GM12873 (cell line): Measurements from ENCODE around the gene ABCA2.

ENCODE experiments used
- TF ChIP-seq, protein P1 (sequence below): IDR thresholded peaks from 2 replicates; pipeline ENCODE4 v1.5.1; 2012; ENCODE audit warnings: low read depth, mild to moderate bottlenecking, moderate library complexity, low read length, control low read depth; ENCODE audit not compliant: insufficient read depth; ENCODE audit errors: missing control alignments

The ABCA2 gene

DNA sequence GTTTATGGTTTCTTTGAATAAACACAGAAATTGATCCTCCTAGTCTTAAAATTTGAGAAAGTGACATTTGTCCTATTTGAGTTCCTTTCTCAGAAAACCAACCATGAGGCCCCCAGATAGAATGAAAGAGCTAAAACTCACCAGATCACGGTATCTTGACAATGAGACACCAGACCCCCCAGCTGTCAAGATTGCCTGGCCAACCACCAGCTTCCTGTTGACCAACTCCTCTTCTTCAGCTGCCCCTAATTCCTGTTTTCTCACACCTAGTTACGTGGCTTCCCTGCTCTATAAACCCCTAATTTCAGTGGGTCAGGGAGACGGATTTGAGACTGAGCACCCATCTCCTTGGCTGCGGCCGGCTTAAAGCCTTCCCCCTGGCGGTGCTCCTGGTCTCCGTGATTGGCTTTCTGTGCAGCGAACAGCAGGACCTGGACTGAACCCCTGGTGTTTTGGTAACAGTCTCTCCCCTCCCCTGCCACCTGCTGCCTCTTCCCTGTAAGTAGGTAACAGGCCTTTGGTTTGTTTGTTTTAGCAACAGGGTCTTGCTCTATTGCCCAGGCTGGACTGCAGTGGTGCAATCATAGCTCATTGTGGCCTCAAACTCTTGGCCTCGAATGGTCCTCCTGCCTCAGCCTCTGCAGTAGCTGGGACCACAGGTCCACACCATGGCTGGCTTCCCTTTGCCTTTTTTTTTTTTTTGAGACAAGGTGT, 30.6 kb upstream of the ABCA2 start:
- TF ChIP-seq, protein P1, sequence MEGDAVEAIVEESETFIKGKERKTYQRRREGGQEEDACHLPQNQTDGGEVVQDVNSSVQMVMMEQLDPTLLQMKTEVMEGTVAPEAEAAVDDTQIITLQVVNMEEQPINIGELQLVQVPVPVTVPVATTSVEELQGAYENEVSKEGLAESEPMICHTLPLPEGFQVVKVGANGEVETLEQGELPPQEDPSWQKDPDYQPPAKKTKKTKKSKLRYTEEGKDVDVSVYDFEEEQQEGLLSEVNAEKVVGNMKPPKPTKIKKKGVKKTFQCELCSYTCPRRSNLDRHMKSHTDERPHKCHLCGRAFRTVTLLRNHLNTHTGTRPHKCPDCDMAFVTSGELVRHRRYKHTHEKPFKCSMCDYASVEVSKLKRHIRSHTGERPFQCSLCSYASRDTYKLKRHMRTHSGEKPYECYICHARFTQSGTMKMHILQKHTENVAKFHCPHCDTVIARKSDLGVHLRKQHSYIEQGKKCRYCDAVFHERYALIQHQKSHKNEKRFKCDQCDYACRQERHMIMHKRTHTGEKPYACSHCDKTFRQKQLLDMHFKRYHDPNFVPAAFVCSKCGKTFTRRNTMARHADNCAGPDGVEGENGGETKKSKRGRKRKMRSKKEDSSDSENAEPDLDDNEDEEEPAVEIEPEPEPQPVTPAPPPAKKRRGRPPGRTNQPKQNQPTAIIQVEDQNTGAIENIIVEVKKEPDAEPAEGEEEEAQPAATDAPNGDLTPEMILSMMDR = no peak

DNA sequence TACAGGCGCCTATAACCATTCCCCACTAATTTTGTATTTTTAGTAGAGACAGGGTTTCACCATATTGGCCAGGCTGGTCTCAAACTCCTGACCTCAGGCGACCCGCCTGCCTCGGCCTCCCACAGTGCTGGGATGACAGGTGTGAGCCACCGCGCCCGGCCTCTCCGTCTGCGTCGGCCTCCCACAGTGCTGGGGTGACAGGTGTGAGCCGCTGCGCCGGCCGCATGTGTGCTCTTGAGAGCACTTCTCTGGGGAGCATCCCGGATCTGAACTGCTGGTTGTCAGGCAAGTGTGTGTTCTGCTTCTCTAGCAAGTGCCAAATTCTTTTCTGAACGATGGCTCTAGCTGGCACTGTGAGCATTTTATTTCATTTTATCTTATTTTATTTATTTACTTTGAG, 29.5 kb upstream of the ABCA2 start:
- TF ChIP-seq, protein P1 = no peak

DNA sequence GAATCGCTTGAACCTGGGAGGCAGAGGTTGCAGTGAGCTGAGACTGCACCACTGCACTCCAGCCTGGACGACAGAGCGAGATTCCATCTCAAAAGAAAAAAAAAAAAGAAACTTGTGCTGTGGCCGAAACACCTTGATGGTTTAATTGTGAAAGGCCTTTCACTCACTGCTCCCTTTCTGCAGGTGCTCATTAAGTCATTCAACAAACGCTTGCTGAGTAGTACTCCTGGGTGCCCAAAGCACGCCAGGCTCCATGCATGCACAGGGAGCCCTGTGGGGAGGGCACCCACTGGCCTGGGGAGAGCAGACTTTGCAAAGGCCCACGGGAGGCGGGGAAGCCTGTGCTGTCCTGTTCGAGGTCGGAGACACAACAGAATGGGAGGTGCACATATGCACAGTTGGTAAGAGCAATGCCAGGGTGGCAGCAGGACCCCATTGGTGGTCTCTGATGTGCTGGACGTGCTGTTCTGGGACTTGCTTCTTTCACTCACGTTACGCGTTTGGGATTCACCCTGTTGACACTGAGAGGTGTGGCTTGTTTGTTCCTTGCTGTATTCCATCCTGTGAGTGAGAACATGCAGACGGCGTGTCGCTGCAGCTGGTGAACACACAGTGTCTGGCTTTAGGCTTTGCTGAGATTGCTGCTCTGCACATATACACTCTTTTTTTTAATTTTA, 28.8 kb upstream of the ABCA2 start:
- TF ChIP-seq, protein P1 = no peak

DNA sequence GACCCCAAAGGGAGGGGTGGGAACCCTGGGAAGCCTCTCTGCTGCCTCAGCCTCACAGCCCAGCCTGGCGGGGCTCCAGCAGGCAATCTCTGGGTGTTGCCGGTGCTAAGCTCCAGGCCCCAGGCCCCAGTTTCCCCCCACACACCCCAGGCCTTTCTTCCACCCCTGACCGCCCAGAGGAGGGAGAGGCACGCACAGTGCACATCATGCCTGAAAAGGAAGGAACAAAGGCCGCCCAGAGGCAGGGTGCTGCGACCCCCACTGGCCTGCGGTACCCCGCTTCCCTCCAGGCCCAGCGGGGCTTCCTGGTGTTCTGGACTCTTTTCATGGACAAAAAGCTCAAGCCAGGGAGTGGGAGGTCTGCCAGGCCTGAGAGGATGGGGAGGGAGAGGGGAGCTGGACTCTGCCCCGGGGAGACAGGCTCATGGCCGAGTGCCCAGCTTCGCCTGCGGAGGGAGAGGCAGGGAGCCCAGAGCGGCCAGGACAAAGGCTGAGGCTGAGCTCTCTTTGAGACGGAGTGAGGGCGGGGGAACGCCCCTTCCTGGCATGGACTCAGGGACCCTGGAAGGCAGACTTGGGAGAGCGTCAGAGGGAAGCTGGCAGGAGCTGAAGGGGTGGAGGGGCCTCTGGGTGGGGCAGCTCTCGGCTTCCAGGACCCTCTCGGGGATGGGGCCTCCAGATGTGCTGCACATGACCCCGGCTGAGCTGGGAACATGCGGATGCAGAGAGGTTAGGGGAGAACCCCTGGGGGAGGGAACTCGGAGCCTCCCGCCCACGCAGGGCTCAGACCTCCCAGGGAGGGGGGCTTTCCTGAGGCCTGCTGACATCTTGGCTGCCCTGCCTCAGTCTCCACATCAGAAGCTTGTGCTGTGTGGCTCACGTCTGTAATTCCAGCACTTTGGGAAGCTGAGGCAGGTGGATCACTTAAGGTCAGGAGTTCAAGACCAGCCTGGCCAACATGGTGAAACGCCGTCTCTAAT, 27.6 kb upstream of the ABCA2 start:
- TF ChIP-seq, protein P1 = no peak

DNA sequence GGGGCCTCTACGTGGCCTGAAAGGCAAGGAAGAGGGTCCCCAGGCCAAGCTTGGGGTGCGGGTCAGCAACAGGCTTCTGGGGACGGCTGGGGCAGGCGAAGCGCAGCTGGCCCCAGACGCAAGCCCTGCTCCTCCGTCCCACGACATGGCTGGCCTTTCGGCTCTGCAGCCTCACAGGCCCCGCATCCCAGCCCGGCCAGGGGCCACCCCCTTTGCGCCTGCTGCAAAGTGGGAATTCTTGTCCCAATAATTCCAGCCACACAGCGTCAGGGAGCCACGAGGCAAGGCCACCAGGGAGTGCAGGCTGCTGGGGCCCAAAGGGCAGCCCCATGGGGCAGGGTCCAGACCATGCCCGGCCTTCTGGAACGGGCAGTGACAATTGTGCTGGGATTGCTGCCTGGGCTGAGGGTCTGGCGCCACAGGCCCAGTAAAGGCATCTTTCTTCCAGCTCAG, 26.9 kb upstream of the ABCA2 start:
- TF ChIP-seq, protein P1 = no peak

DNA sequence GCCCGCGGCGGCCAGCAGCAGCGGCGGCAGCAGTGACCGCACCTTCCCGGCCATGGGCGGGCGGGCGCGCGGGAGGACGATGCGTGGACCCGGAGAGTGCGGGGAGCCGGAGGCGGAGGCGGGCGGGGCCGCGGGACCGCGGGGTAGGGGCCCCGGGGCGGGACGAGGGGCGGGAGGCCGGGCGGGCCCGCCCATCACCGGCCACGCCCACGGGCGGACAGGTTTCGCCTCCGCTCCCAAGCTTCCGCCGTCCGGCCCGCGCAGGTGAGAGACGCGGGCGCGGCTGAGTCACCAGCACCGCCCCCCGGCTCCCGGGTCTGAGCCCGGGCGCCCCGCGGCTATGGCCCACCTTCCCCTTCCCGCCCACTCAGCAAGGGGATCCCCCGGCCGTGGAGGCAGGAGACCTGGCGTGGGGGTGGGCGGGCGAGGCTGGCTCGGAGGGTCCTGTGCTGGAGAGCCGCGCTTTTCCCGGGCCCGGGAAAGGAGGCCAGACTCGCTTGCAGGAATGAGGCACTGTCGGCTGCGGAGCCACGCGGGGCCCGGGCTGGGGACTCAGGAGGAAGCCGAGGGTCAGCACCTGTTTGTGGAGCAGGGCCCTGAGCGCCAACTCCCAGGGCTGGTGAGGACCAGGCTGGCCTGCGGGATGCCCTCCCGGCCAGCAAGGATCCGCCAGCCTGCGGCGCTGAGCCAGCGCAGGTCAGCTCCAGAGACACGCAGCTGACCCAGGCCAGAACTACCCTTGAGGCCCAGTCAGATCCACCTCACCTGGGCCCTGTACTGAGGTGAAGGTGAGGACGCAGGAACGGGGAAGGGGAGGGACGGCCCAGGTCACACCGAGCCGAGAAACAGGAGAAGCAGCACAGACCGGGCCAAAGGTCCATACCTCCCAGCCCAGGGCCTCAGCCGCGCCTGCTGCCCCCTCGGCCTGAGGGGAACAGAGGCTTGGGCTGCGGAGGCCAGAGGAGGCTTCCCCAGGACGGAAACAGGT, 26.2 kb upstream of the ABCA2 start, which contains the start of gene ENTPD2:
TSS of gene ENTPD2 (minus strand) at position 118 of the 988 bp plus-strand sequence. CDS start at position 54, 64 bp downstream.
- TF ChIP-seq, protein P1 = no peak
